ENCODE measurements around the gene TDRD6. TPM values are rescaled to one million over a fixed set of nuclear protein-coding genes. Genes with fewer than 3 reads are reported as not detected.
A peak's percentile ranks its signal among the peaks of the same experiment; 100 is the strongest.

TDRD6 gene
- total RNA-seq, 1 experiment from 2014 or later = 0.02 TPM

- Histone ChIP-seq H4K91ac (ENCODE audit: insufficient read length, low read depth, low read length) (no peak overlapping the region), H2BK120ac (ENCODE audit: low read depth, low read length, poor library complexity, severe bottlenecking) (no peak overlapping the region), H3K18ac (ENCODE audit: insufficient read length, low read depth, low read length) (no peak overlapping the region), H3K4me1 (ENCODE audit: insufficient read depth, low read length) (no peaks in the 10 kb centered on the region), H3K27ac (ENCODE audit: insufficient read length, low read depth, low read length) (no peak overlapping the region), H2AK5ac (ENCODE audit: insufficient read length, low read length) (no peak overlapping the region), H3K14ac (ENCODE audit: insufficient read depth, low read length) (no peak overlapping the region), H4K5ac (ENCODE audit: insufficient read length, low read depth, low read length) (no peak overlapping the region), H3K4me2 (ENCODE audit: insufficient read depth, insufficient read length, low read length) (no peak overlapping the region), H3T11ph (ENCODE audit: low read length) (no peak overlapping the region), H3K79me1 (ENCODE audit: insufficient read depth, low read depth, low read length, poor library complexity, severe bottlenecking) (no peaks in the 10 kb centered on the region), H3K9ac (ENCODE audit: extremely low read depth, insufficient read length, low read length) (no peak overlapping the region), H2BK15ac (ENCODE audit: low read depth, low read length) (no peak overlapping the region), H3K79me2 (ENCODE audit: insufficient read depth, low read length) (no peaks in the 10 kb centered on the region), H2BK12ac (ENCODE audit: insufficient read length, low read depth, low read length) (no peak overlapping the region), H2AFZ (ENCODE audit: low read length) (no peak overlapping the region), H3K23ac (ENCODE audit: insufficient read length, low read depth, low read length) (no peak overlapping the region), H4K20me1 (ENCODE audit: control insufficient read depth, insufficient read depth, insufficient read length) (no peaks in the 10 kb centered on the region), H3K4ac (ENCODE audit: low read depth, low read length) (no peak overlapping the region), H2BK5ac (ENCODE audit: insufficient read length, low read length) (no peak overlapping the region), H3K9me3 (ENCODE audit: control insufficient read depth, low read depth, low read length) (no peaks in the 10 kb centered on the region), H2BK20ac (ENCODE audit: low read depth, low read length, poor library complexity, severe bottlenecking) (no peak overlapping the region), H4K8ac (replicated peaks; ENCODE audit: insufficient read length, low read depth, low read length) (no peak overlapping the region), H3K27me3 (ENCODE audit: insufficient read depth, low read length) (no peaks in the 10 kb centered on the region), H3K56ac (ENCODE audit: insufficient read length, low read depth, low read length) (no peak overlapping the region), H3K23me2 (ENCODE audit: insufficient read length, low read depth, low read length, poor library complexity, severe bottlenecking) (no peaks in the 10 kb centered on the region)
- no peak overlapping the region for H3K4me3 Mint-ChIP-seq
- WGBS (ENCODE audit: extremely low coverage, insufficient read length, low lambda C conversion rate) = no CpG with 5 or more reads among the region's 4 CpGs
- H3K27ac Mint-ChIP-seq = no peak overlapping the region
- H3K27me3 Mint-ChIP-seq (ENCODE audit: low read depth) = no peaks in the 10 kb centered on the region
- peaks cover 6 to 7% of the 10 kb centered on the region in 2 experiments; a peak in 3 of 4 replicates for H3K4me1 Mint-ChIP-seq
- DNase-seq = no peak
- H3K36me3 Mint-ChIP-seq (ENCODE audit: insufficient read depth in 1 of 3, low read depth in 3 of 3) = no peaks in the 10 kb centered on the region
- no peaks in the 10 kb centered on the region for H3K9me3 Mint-ChIP-seq
- peak; percentile 72 for TF ChIP-seq CTCF (conservative IDR thresholded peaks at IDR 0.05)
These were observed 10.4 kb upstream of the TDRD6 start for GRCh38 chr6:46677314-46677654.
